Gastroesophageal sphincter (tissue), 3 donors: ENCODE data around the gene HSPA12A.

ENCODE experiments used
- EP300 ChIP-seq: sonication (generic); formaldehyde crosslinking; IDR thresholded peaks from one replicate; pipeline ENCODE4 v1.6.1; 2017; ENCODE audit warnings: antibody characterized with exemption, mild to moderate bottlenecking
- POLR2A ChIP-seq, 2 donors: fragments of 450-650 bp; IDR thresholded peaks; one replicate each; pipeline ENCODE4 v1.6.1; 2017; ENCODE audit warnings: antibody characterized with exemption in 2 of 2, mild to moderate bottlenecking in 2 of 2, moderate library complexity in 1 of 2
- TF ChIP-seq, protein P1 (sequence below), 4 experiments: fragments of 200-600 bp in 2 of 4; fragments of 450-650 bp in 2 of 4; sonication (generic) in 1 of 4; IDR thresholded peaks; one replicate each; pipeline ENCODE4 v1.5.1; 2017 to 2019; ENCODE audit warnings: antibody characterized with exemption in 4 of 4, mild to moderate bottlenecking in 2 of 4, moderate library complexity in 2 of 4

DNA sequence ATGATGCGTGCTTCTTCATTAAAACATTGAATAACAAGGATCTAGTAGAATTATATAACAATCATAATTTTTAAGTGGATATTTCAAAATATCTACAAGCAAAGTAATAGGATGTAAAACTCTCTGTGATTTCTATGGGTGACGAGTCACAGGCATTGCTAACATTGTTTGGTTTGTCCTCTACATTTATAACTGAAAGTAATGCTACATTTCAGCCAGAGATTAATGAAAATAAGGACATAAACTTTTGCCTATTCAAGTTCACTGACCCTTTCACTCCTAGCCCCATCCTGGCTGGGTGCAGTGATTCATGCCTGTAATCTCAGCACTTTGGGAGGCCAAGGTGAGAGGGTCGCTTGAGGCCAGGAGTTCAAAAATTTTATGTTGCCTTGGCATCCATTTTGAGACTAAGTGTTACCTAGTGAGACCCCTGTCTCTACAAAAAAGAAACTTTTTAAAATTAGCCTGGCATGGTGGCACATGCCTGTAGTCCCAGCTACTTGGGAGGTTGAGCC is 38.4 kb upstream of the HSPA12A start:
- TF ChIP-seq POLR2A (IDR thresholded peaks at IDR 0.05) (no peak), EP300 (no peak)
- TF ChIP-seq, protein P1, sequence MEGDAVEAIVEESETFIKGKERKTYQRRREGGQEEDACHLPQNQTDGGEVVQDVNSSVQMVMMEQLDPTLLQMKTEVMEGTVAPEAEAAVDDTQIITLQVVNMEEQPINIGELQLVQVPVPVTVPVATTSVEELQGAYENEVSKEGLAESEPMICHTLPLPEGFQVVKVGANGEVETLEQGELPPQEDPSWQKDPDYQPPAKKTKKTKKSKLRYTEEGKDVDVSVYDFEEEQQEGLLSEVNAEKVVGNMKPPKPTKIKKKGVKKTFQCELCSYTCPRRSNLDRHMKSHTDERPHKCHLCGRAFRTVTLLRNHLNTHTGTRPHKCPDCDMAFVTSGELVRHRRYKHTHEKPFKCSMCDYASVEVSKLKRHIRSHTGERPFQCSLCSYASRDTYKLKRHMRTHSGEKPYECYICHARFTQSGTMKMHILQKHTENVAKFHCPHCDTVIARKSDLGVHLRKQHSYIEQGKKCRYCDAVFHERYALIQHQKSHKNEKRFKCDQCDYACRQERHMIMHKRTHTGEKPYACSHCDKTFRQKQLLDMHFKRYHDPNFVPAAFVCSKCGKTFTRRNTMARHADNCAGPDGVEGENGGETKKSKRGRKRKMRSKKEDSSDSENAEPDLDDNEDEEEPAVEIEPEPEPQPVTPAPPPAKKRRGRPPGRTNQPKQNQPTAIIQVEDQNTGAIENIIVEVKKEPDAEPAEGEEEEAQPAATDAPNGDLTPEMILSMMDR (IDR thresholded peaks at IDR 0.05), result no peak
